GM23248 (cell line): ENCODE data around the gene PYGO2. TPM values are rescaled to one million over a fixed set of nuclear protein-coding genes. Genes with fewer than 3 reads are reported as not detected.

Experiments
- DNase-seq: peaks from one replicate; pipeline ENCODE4 v3.0.0-alpha.2; 2015
- H2AFZ ChIP-seq: fragments of 200-600 bp; sonication (generic); 2 replicates; pipeline ENCODE4 v1.6.1; 2016; ENCODE audit warnings: antibody characterized with exemption
- H3F3A ChIP-seq: fragments of 200-600 bp; sonication (generic); 2 replicates; pipeline ENCODE4 v1.6.1; 2016; ENCODE audit warnings: mild to moderate bottlenecking, antibody characterized with exemption, mixed run types; ENCODE audit not compliant: insufficient read depth
- H3K27ac ChIP-seq: fragments of 200-600 bp; sonication (generic); 2 replicates; pipeline ENCODE4 v1.5.1; 2016; ENCODE audit warnings: mild to moderate bottlenecking
- H3K27me3 ChIP-seq: fragments of 200-600 bp; sonication (generic); replicated peaks from 2 replicates; pipeline ENCODE4 v1.6.1; 2016; ENCODE audit warnings: mild to moderate bottlenecking; ENCODE audit not compliant: insufficient read depth
- H3K36me3 ChIP-seq: fragments of 200-600 bp; sonication (generic); 2 replicates; pipeline ENCODE4 v1.6.1; 2016; ENCODE audit warnings: low read depth, mild to moderate bottlenecking
- H3K4me1 ChIP-seq: fragments of 200-600 bp; sonication (generic); 2 replicates; pipeline ENCODE4 v1.6.1; 2016; ENCODE audit warnings: mild to moderate bottlenecking; ENCODE audit not compliant: insufficient read depth
- H3K4me2 ChIP-seq: fragments of 200-600 bp; sonication (generic); one replicate; pipeline ENCODE4 v1.6.1; 2016; ENCODE audit warnings: mild to moderate bottlenecking; ENCODE audit not compliant: unreplicated experiment
- H3K4me3 ChIP-seq: fragments of 200-600 bp; sonication (generic); 2 replicates; pipeline ENCODE4 v1.5.1; 2016; ENCODE audit warnings: mild to moderate bottlenecking
- H3K79me2 ChIP-seq: fragments of 200-600 bp; sonication (generic); 2 replicates; pipeline ENCODE4 v1.6.1; 2016; ENCODE audit warnings: mild to moderate bottlenecking; ENCODE audit not compliant: insufficient read depth
- H3K9ac ChIP-seq: fragments of 200-600 bp; sonication (generic); 2 replicates; pipeline ENCODE4 v1.6.1; 2016; ENCODE audit warnings: mild to moderate bottlenecking
- H3K9me2 ChIP-seq: fragments of 200-600 bp; sonication (generic); 2 replicates; pipeline ENCODE4 v1.6.1; 2016; ENCODE audit warnings: mixed run types, mild to moderate bottlenecking, moderate library complexity; ENCODE audit not compliant: insufficient read depth
- H3K9me3 ChIP-seq: fragments of 200-600 bp; sonication (generic); one replicate; pipeline ENCODE4 v1.6.1; 2017; ENCODE audit warnings: low read depth
- H4K20me1 ChIP-seq: fragments of 200-600 bp; sonication (generic); 2 replicates; pipeline ENCODE4 v1.6.0; 2016; ENCODE audit not compliant: insufficient read depth
- EZH2 ChIP-seq: fragments of 200-600 bp; sonication (generic); IDR thresholded peaks from 2 replicates; pipeline ENCODE4 v1.6.1; 2018; ENCODE audit warnings: antibody characterized with exemption, mild to moderate bottlenecking; ENCODE audit not compliant: insufficient read depth, poor library complexity, severe bottlenecking
- EZH2phosphoT487 ChIP-seq: fragments of 200-600 bp; sonication (generic); IDR thresholded peaks from 2 replicates; pipeline ENCODE4 v1.6.1; 2018; ENCODE audit warnings: antibody characterized with exemption, moderate library complexity, mild to moderate bottlenecking, low read depth; ENCODE audit not compliant: insufficient read depth
- WGBS, 2 experiments: methylation state at CpG; one replicate each; pipeline ENCODE4 v1.1.6; 2015 to 2017; ENCODE audit warnings: low lambda C conversion rate in 2 of 2, low coverage in 1 of 2; ENCODE audit errors: missing lambda C conversion rate in 2 of 2; 5-methylcytosine and 5-hydroxymethylcytosine counted together
- in situ Hi-C: fragments of 300-500 bp; cut with MboI; formaldehyde crosslinking; loops from 2 replicates; pipeline ENCODE4 v1.15.0; 2020
- polyA plus RNA-seq: library from polyadenylated mRNA; unstranded; fragments of >200 nt; fragmentation: Nextera tagmentation; extraction: Ambion mirVana; gene quantifications from 2 replicates; pipeline ENCODE4 v1.2.1, GENCODE V29; 2016
- total RNA-seq: library from RNA; depleted of rRNA; stranded (reverse); fragments of >200 nt; shearing (Covaris generic); gene quantifications from 2 replicates; pipeline ENCODE4 v1.2.3, GENCODE V29; 2014

PYGO2 gene
- total and polyA plus RNA-seq, 2 experiments from 2014 or later = 14.7 to 14.9 TPM

- H3K4me2 ChIP-seq = no peak overlapping the region
- in situ Hi-C loops = no loop called here
- peaks cover 43% of the 10 kb centered on the region for H3F3A ChIP-seq
- no peaks in the 10 kb centered on the region for H3K9me3 ChIP-seq
- no peak overlapping the region for H3K27ac ChIP-seq
- peaks cover 66% of the 10 kb centered on the region for H3K79me2 ChIP-seq
- no peaks in the 10 kb centered on the region for H3K27me3 ChIP-seq
- peaks cover 26% of the 10 kb centered on the region for H3K36me3 ChIP-seq
- WGBS, 2 experiments = 73 to 79% methylated on average over 7 of the region's 7 CpGs
- no peak overlapping the region for H2AFZ ChIP-seq
- H3K9me2 ChIP-seq = no peaks in the 10 kb centered on the region
- no peak for TF ChIP-seq EZH2
- TF ChIP-seq EZH2phosphoT487 = no peak
- DNase-seq = no peak
- H4K20me1 ChIP-seq = no peaks in the 10 kb centered on the region
- H3K9ac ChIP-seq = peak overlapping the region; percentile 98; the same call in 1 of the 2 replicates
- H3K4me3 ChIP-seq = no peak overlapping the region
- peaks cover 18% of the 10 kb centered on the region for H3K4me1 ChIP-seq
Observed at GRCh38 chr1:154966111-154966510, 4.5 kb upstream of the PYGO2 start.

- no peaks in the 10 kb centered on the region for H3K9me3 ChIP-seq
- H3K36me3 ChIP-seq = peaks cover 26% of the 10 kb centered on the region
Observed at GRCh38 chr1:154964359-154964758, 2.8 kb upstream of the PYGO2 start.

GRCh38 chr1:154963643-154964042 lies 2.1 kb upstream of the PYGO2 start:
- no peak overlapping the region for H3K4me3 ChIP-seq
- 73 to 79% methylated on average over 8 of the region's 8 CpGs for WGBS, 2 experiments
- H3K4me2 ChIP-seq = no peak overlapping the region
- no peaks in the 10 kb centered on the region for H3K27me3 ChIP-seq
- no peaks in the 10 kb centered on the region for H4K20me1 ChIP-seq
- H2AFZ ChIP-seq = no peak overlapping the region
- no peaks in the 10 kb centered on the region for H3K9me3 ChIP-seq
- DNase-seq = no peak
- H3F3A ChIP-seq = peaks cover 42% of the 10 kb centered on the region
- no peaks in the 10 kb centered on the region for H3K9me2 ChIP-seq
- H3K27ac ChIP-seq = 0 out of 2 replicates have a peak overlapping the region, but pooled peaks have one; percentile 15
- 0 out of 2 replicates have a peak overlapping the region, but pooled peaks have one; percentile 9 for H3K9ac ChIP-seq
- in situ Hi-C loops = no loop called here
- TF ChIP-seq EZH2 (no peak), EZH2phosphoT487 (no peak)
- peaks cover 59% of the 10 kb centered on the region for H3K79me2 ChIP-seq
- peaks cover 26% of the 10 kb centered on the region for H3K36me3 ChIP-seq
- H3K4me1 ChIP-seq = peaks cover 16% of the 10 kb centered on the region

More at GRCh38 chr1:154964359-154964758, 2.8 kb upstream of the PYGO2 start:
- peaks cover 66% of the 10 kb centered on the region for H3K79me2 ChIP-seq
- DNase-seq = no peak
- H2AFZ ChIP-seq = no peak overlapping the region
- no peak overlapping the region for H3K4me3 ChIP-seq
- no peaks in the 10 kb centered on the region for H3K9me2 ChIP-seq
- H3F3A ChIP-seq = peaks cover 42% of the 10 kb centered on the region
- H3K27me3 ChIP-seq = no peaks in the 10 kb centered on the region
- in situ Hi-C loops = no loop called here
- H4K20me1 ChIP-seq = no peaks in the 10 kb centered on the region
- H3K4me1 ChIP-seq = peaks cover 23% of the 10 kb centered on the region
- 94 to 97% methylated on average over 5 to 6 of the region's 6 CpGs for WGBS, 2 experiments
- H3K27ac ChIP-seq = 0 out of 2 replicates have a peak overlapping the region, but pooled peaks have one; percentile 15
- no peak overlapping the region for H3K9ac ChIP-seq
- TF ChIP-seq EZH2phosphoT487 = no peak
- no peak for TF ChIP-seq EZH2
- H3K4me2 ChIP-seq = no peak overlapping the region

GRCh38 chr1:154962795-154963330 lies 1.3 kb upstream of the PYGO2 start:
- H3K79me2 ChIP-seq = peaks cover 51% of the 10 kb centered on the region
- no peaks in the 10 kb centered on the region for H3K9me3 ChIP-seq
- H3K4me2 ChIP-seq = peak overlapping the region; percentile 91
- H3K27me3 ChIP-seq = no peaks in the 10 kb centered on the region
- no peaks in the 10 kb centered on the region for H3K9me2 ChIP-seq
- WGBS, 2 experiments = 59 to 68% methylated on average over 6 of the region's 6 CpGs
- H3K27ac ChIP-seq = peak overlapping the region; percentile 70; the same call in 1 of the 2 replicates
- no peak overlapping the region for H2AFZ ChIP-seq
- peaks cover 13% of the 10 kb centered on the region for H3K4me1 ChIP-seq
- H3K9ac ChIP-seq = peak overlapping the region; percentile 82
- DNase-seq = no peak
- peaks cover 21% of the 10 kb centered on the region for H3K36me3 ChIP-seq
- TF ChIP-seq EZH2phosphoT487 (no peak), EZH2 (no peak)
- peak overlapping the region; percentile 79 for H3K4me3 ChIP-seq
- H3F3A ChIP-seq = peaks cover 42% of the 10 kb centered on the region
- H4K20me1 ChIP-seq = no peaks in the 10 kb centered on the region
- in situ Hi-C loops = no loop called here
